GM23338 (cell line): ENCODE data around the gene WNT9A. TPM values are rescaled to one million over a fixed set of nuclear protein-coding genes. Genes with fewer than 3 reads are reported as not detected.

ENCODE experiments used
- ATAC-seq: fragments of 200-7000 bp; cut with Tn5 transposase; 3 replicates; pipeline ENCODE4 v1.9.1; 2020
- DNase-seq: peaks from one replicate; pipeline ENCODE4 v3.0.0-alpha.2; 2015; ENCODE audit warnings: low spot score
- H2AFZ ChIP-seq: fragments of 200-600 bp; sonication (generic); 2 replicates; pipeline ENCODE4 v1.8.0; 2016; ENCODE audit warnings: antibody characterized with exemption, mild to moderate bottlenecking, moderate library complexity
- H3F3A ChIP-seq: fragments of 200-600 bp; sonication (generic); replicated peaks from 2 replicates; pipeline ENCODE4 v1.8.0; 2017; ENCODE audit warnings: antibody characterized with exemption, mixed run types, low read depth
- H3K27ac ChIP-seq: fragments of 200-600 bp; sonication (generic); 2 replicates; pipeline ENCODE4 v1.6.1; 2016; ENCODE audit warnings: low read depth
- H3K27me3 ChIP-seq: fragments of 200-600 bp; sonication (generic); 2 replicates; pipeline ENCODE4 v1.8.0; 2016; ENCODE audit warnings: mild to moderate bottlenecking, mixed run types, moderate library complexity; ENCODE audit not compliant: insufficient read depth
- H3K36me3 ChIP-seq: fragments of 200-600 bp; sonication (generic); 2 replicates; pipeline ENCODE4 v1.8.0; 2016; ENCODE audit warnings: mild to moderate bottlenecking; ENCODE audit not compliant: insufficient read depth
- H3K4me1 ChIP-seq: fragments of 200-600 bp; sonication (generic); 2 replicates; pipeline ENCODE4 v1.8.0; 2016; ENCODE audit warnings: mild to moderate bottlenecking, moderate library complexity; ENCODE audit not compliant: insufficient read depth
- H3K4me2 ChIP-seq: fragments of 200-600 bp; sonication (generic); 2 replicates; pipeline ENCODE4 v1.7.1; 2017; ENCODE audit warnings: mixed run types
- H3K4me3 ChIP-seq: fragments of 200-600 bp; sonication (generic); 2 replicates; pipeline ENCODE4 v1.6.1; 2016; ENCODE audit warnings: mixed run types
- H3K79me2 ChIP-seq: fragments of 200-600 bp; sonication (generic); replicated peaks from 2 replicates; pipeline ENCODE4 v1.8.0; 2017; ENCODE audit warnings: mild to moderate bottlenecking; ENCODE audit not compliant: insufficient read depth
- H3K9me2 ChIP-seq: fragments of 200-600 bp; sonication (generic); 2 replicates; pipeline ENCODE4 v1.8.0; 2017; ENCODE audit not compliant: insufficient read depth
- H4K20me1 ChIP-seq: fragments of 200-600 bp; sonication (generic); replicated peaks from 2 replicates; pipeline ENCODE4 v1.8.0; 2017; ENCODE audit warnings: mild to moderate bottlenecking; ENCODE audit not compliant: insufficient read depth
- H3K27ac Mint-ChIP-seq: 2 replicates; pipeline ENCODE4 v1.8.0; 2020; ENCODE audit warnings: inconsistent platforms, mild to moderate bottlenecking, moderate library complexity, mixed read lengths
- H3K27me3 Mint-ChIP-seq: 3 replicates; pipeline ENCODE4 v1.8.0; 2022; ENCODE audit warnings: low read depth, mild to moderate bottlenecking, moderate library complexity, mixed read lengths, inconsistent platforms; ENCODE audit not compliant: insufficient read depth, poor library complexity
- H3K36me3 Mint-ChIP-seq: 3 replicates; pipeline ENCODE4 v1.8.0; 2021; ENCODE audit warnings: low read depth, mild to moderate bottlenecking, inconsistent platforms, moderate library complexity, mixed read lengths
- H3K4me1 Mint-ChIP-seq: 3 replicates; pipeline ENCODE4 v1.8.0; 2020; ENCODE audit warnings: mild to moderate bottlenecking, inconsistent platforms, mixed read lengths
- H3K4me3 Mint-ChIP-seq: 3 replicates; pipeline ENCODE4 v1.8.0; 2021; ENCODE audit warnings: moderate library complexity, mild to moderate bottlenecking, inconsistent platforms, mixed read lengths
- H3K9me3 Mint-ChIP-seq: 3 replicates; pipeline ENCODE4 v1.8.0; 2020; ENCODE audit warnings: moderate library complexity, mild to moderate bottlenecking, inconsistent platforms, mixed read lengths
- CREB1 ChIP-seq: fragments of 250-450 bp; sonication (Bioruptor Pico); IDR thresholded peaks from 2 replicates; pipeline ENCODE4 v1.5.0; 2020; ENCODE audit warnings: low read depth, mild to moderate bottlenecking, moderate library complexity
- EZH2 ChIP-seq: fragments of 200-600 bp; sonication (generic); IDR thresholded peaks from one replicate; pipeline ENCODE4 v1.8.0; 2017; ENCODE audit warnings: antibody characterized with exemption, mild to moderate bottlenecking, low read depth; ENCODE audit not compliant: unreplicated experiment
- JUNB ChIP-seq: IDR thresholded peaks from one replicate; pipeline ENCODE4 v1.6.1; 2016; ENCODE audit warnings: antibody characterized with exemption; ENCODE audit not compliant: unreplicated experiment
- NANOG ChIP-seq: IDR thresholded peaks from 2 replicates; pipeline ENCODE4 v1.6.1; 2016; ENCODE audit warnings: antibody characterized with exemption, borderline replicate concordance
- POLR2AphosphoS5 ChIP-seq: IDR thresholded peaks from 2 replicates; pipeline ENCODE4 v1.6.1; 2016; ENCODE audit warnings: antibody characterized with exemption, low read depth
- STAT1 ChIP-seq: IDR thresholded peaks from one replicate; pipeline ENCODE4 v1.6.1; 2016; ENCODE audit warnings: antibody characterized with exemption; ENCODE audit not compliant: unreplicated experiment
- ZNF114 ChIP-seq: fragments of 250-450 bp; sonication (Bioruptor Pico); IDR thresholded peaks from 2 replicates; pipeline ENCODE4 v1.5.0; 2020; ENCODE audit warnings: mild to moderate bottlenecking, moderate library complexity
- polyA plus RNA-seq: library from polyadenylated mRNA; unstranded; fragments of >200 nt; fragmentation: Nextera tagmentation; extraction: Ambion mirVana; gene quantifications from 2 replicates; pipeline ENCODE4 v1.2.1, GENCODE V29; 2016
- total RNA-seq: library from RNA; depleted of rRNA; stranded (reverse); fragments of >200 nt; shearing (Covaris generic); gene quantifications from 2 replicates; pipeline ENCODE4 v1.2.3, GENCODE V29; 2014
- TF ChIP-seq, protein P1 (sequence below): fragments of 250-450 bp; sonication (Bioruptor Pico); IDR thresholded peaks from 2 replicates; pipeline ENCODE4 v1.5.0; 2020; ENCODE audit warnings: mild to moderate bottlenecking, moderate library complexity
- TF ChIP-seq, protein P2 (sequence below): IDR thresholded peaks from 2 replicates; pipeline ENCODE4 v1.6.1; 2016; ENCODE audit warnings: antibody characterized with exemption

WNT9A gene
- total and polyA plus RNA-seq, 2 experiments from 2014 or later = 0.06 to 2.0 TPM

DNA sequence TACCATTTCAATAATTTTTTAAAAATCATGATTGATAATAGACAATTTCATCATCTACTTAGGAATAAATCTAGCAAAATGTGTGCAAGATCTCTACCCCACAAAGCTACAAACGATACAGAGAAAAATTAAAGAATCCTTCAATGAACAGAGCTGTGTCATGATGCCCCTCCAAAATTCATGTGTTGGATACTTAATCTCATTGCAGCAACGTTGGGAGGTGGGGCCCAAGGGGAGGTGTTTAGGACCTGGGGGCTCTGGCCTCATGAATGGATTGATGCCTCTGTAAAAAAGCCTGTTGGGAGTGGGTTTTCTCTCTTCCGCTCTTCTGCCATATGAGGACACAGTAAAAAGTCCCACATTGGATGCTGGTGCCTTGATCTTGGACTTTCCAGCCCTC lies 77.4 kb downstream of the WNT9A start (continued):
- TF ChIP-seq, protein P1, sequence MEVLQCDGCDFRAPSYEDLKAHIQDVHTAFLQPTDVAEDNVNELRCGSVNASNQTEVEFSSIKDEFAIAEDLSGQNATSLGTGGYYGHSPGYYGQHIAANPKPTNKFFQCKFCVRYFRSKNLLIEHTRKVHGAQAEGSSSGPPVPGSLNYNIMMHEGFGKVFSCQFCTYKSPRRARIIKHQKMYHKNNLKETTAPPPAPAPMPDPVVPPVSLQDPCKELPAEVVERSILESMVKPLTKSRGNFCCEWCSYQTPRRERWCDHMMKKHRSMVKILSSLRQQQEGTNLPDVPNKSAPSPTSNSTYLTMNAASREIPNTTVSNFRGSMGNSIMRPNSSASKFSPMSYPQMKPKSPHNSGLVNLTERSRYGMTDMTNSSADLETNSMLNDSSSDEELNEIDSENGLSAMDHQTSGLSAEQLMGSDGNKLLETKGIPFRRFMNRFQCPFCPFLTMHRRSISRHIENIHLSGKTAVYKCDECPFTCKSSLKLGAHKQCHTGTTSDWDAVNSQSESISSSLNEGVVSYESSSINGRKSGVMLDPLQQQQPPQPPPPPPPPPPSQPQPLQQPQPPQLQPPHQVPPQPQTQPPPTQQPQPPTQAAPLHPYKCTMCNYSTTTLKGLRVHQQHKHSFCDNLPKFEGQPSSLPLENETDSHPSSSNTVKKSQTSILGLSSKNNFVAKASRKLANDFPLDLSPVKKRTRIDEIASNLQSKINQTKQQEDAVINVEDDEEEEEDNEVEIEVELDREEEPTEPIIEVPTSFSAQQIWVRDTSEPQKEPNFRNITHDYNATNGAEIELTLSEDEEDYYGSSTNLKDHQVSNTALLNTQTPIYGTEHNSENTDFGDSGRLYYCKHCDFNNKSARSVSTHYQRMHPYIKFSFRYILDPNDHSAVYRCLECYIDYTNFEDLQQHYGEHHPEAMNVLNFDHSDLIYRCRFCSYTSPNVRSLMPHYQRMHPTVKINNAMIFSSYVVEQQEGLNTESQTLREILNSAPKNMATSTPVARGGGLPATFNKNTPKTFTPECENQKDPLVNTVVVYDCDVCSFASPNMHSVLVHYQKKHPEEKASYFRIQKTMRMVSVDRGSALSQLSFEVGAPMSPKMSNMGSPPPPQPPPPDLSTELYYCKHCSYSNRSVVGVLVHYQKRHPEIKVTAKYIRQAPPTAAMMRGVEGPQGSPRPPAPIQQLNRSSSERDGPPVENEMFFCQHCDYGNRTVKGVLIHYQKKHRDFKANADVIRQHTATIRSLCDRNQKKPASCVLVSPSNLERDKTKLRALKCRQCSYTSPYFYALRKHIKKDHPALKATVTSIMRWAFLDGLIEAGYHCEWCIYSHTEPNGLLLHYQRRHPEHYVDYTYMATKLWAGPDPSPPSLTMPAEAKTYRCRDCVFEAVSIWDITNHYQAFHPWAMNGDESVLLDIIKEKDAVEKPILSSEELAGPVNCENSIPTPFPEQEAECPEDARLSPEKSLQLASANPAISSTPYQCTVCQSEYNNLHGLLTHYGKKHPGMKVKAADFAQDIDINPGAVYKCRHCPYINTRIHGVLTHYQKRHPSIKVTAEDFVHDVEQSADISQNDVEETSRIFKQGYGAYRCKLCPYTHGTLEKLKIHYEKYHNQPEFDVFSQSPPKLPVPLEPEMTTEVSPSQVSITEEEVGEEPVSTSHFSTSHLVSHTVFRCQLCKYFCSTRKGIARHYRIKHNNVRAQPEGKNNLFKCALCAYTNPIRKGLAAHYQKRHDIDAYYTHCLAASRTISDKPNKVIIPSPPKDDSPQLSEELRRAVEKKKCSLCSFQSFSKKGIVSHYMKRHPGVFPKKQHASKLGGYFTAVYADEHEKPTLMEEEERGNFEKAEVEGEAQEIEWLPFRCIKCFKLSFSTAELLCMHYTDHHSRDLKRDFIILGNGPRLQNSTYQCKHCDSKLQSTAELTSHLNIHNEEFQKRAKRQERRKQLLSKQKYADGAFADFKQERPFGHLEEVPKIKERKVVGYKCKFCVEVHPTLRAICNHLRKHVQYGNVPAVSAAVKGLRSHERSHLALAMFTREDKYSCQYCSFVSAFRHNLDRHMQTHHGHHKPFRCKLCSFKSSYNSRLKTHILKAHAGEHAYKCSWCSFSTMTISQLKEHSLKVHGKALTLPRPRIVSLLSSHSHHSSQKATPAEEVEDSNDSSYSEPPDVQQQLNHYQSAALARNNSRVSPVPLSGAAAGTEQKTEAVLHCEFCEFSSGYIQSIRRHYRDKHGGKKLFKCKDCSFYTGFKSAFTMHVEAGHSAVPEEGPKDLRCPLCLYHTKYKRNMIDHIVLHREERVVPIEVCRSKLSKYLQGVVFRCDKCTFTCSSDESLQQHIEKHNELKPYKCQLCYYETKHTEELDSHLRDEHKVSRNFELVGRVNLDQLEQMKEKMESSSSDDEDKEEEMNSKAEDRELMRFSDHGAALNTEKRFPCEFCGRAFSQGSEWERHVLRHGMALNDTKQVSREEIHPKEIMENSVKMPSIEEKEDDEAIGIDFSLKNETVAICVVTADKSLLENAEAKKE (CRISPR knock-in tag) = no peak
- TF ChIP-seq CREB1 = no peak

DNA sequence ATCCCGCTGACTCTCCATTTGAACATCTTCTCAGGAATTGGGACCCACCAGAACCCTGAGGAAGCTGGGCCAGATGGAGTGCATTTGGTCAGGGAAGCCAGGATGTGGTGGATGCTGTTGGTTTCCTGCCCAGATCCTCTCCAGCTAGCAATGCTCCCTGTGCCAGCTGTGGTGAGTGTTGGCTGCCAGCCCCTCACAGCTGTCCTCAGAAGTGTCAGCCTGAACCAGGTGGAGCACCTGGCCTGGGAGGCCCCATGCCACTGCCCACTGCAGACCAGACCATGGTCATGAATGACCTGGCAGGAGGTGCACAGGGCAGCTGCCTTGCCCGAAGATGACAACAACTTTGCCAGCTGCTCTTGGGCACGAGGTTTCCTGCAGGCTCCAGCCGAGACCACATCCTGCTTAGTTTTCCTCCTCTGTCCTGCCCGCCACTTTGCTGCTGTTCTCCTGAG lies 77.9 kb downstream of the WNT9A start:
- Histone ChIP-seq H3K27ac (no peak overlapping the region), H3K4me2 (no peak overlapping the region), H3K9me2 (no peaks in the 10 kb centered on the region), H3K79me2 (no peaks in the 10 kb centered on the region), H3K4me3 (no peak overlapping the region), H4K20me1 (no peaks in the 10 kb centered on the region), H3K36me3 (no peaks in the 10 kb centered on the region), H2AFZ (no peak overlapping the region), H3K27me3 (no peaks in the 10 kb centered on the region), H3F3A (no peaks in the 10 kb centered on the region), H3K4me1 (no peaks in the 10 kb centered on the region)
- H3K4me1 Mint-ChIP-seq = no peaks in the 10 kb centered on the region; the same call in 2 of the 3 replicates
- ATAC-seq = no peak
- peaks cover 2% of the 10 kb centered on the region for H3K27me3 Mint-ChIP-seq
- H3K36me3 Mint-ChIP-seq = no peaks in the 10 kb centered on the region
- no peak overlapping the region for H3K4me3 Mint-ChIP-seq
- H3K9me3 Mint-ChIP-seq = peaks cover 21% of the 10 kb centered on the region; the same call in 2 of the 3 replicates
- DNase-seq = no peak
- no peak overlapping the region for H3K27ac Mint-ChIP-seq
- TF ChIP-seq POLR2AphosphoS5 = no peak
- TF ChIP-seq ZNF114 (CRISPR knock-in tag) = no peak
- TF ChIP-seq NANOG = no peak
- TF ChIP-seq, protein P2, sequence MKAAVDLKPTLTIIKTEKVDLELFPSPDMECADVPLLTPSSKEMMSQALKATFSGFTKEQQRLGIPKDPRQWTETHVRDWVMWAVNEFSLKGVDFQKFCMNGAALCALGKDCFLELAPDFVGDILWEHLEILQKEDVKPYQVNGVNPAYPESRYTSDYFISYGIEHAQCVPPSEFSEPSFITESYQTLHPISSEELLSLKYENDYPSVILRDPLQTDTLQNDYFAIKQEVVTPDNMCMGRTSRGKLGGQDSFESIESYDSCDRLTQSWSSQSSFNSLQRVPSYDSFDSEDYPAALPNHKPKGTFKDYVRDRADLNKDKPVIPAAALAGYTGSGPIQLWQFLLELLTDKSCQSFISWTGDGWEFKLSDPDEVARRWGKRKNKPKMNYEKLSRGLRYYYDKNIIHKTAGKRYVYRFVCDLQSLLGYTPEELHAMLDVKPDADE = no peak
- no peak for TF ChIP-seq EZH2
- TF ChIP-seq, protein P1 (CRISPR knock-in tag) = no peak
- no peak for TF ChIP-seq JUNB
- no peak for TF ChIP-seq STAT1
